HG03432 (cell line): ENCODE results near the gene SHISA9.

Source experiments
- ATAC-seq: cut with Tn5 transposase; IDR thresholded peaks from one replicate; pipeline ENCODE4 v1.9.1; 2021; ENCODE audit warnings: mild to moderate bottlenecking, moderate library complexity; ENCODE audit not compliant: unreplicated experiment

Gene SHISA9

DNA sequence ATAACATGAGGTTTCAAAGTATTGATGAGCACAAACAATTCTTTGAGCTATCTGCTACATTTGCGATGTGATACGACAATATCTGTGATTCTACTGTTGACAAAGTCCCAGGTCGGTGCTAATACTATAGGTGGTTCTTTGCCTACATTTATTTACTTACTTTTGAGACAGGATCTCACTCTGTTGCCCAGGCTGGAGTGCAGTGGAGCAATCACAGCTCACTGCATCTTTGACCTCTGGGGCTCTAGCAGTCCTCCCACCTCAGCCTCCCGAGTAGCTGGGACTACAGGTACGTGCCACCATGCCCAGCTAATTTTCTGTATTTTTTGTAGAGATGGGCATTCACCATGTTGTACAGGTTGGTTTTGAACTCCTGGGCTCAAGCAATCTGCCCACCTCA is 343.4 kb downstream of the SHISA9 start:
- no peak for ATAC-seq

DNA sequence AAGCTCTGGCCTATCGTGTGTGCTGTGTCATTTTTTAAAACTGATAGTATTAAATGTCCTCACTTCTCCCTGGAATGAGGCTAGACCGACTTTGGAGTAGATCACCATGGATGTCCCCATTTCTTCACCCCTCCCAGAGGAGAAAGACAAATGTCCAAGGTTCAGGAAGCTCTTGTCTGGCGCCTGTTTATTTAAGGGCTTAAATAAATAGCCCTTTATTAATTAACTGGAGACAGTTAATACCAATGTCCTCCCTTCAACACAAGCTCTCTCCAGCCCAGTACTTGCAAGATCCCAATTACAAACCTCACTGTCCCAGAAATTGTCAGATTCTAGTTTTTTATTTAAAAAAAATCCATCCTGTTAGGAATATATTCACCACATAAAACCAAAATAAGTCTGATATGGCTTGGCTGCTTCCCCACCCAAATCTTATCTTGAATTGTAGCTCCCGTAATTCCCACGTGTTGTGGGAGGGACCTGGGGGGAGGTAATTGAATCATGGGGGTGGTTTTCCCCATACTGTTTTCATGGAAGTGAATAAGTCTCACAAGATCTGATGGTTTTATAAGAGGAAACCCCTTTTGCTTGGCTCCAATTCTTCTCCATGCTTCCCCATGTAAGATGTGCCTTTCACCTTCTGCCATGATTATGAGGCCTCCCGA is 344.4 kb downstream of the SHISA9 start:
- no peak for ATAC-seq

DNA sequence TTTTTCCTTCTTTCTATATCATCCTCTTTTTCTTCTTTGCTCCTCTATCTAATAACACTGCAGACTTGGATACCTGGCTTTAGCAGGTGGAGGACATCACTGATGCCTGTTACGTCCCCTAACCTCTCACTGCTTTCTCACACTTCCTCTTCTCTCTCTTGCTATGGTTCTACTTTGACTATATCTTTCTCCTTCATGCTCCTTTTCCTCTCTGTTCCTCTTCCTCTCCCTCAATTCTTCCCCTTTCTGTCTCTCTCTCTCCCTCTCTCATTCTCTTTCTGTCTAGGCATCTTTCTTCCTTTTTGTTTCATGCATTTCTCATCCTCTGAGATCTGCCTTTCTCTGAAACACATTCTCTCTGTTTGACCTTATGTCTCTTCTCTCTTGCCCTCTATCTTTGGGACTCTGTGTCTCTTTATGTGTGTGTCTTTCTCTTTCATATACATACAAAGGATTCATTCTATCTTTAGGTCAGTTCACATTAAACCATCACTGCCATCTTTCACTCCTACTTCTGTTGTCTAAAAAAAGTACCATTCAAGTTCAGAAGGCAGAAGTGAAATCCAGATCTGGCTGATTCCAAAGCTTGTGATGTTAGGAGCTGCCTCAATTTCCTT is 353.7 kb downstream of the SHISA9 start:
- ATAC-seq: no peak

DNA sequence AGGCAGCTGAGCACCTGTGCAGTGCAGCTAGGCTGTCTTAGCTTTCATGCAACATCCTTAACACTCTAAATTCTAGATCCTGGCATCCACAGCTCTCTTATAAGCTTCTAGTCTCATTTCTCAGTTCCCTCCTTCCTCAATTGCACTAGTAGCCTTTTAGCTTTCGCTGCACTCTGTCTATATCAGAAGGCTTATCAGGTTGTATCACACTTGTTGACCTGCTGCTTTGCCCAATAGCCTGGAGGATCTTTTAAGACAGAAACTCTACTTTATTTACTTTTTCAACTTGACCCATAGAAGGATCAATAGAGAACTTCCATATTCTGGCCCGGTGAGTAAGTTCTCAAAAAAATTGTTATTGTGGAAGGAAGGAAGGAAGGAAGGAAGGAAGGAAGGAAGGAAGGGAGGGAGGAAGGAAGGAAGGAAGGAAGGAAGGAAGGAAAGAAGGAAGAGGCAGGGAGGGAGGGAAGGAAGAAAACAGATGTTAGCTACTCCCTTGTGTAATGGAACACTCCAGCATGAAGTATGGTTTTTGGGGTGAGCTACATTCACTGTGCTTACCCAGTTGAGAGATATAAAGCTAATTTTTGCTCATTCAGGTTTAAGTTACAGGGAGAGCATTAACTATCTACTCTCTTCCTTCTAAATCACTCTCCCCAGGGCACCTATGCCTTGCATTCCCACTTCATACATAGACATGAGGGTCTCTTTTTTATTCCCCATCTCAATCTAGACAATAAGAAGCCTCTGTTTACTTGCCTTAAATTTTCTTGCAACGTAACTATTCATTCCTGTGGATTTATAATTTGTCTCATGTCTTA is 361.1 kb downstream of the SHISA9 start:
- no peak for ATAC-seq

DNA sequence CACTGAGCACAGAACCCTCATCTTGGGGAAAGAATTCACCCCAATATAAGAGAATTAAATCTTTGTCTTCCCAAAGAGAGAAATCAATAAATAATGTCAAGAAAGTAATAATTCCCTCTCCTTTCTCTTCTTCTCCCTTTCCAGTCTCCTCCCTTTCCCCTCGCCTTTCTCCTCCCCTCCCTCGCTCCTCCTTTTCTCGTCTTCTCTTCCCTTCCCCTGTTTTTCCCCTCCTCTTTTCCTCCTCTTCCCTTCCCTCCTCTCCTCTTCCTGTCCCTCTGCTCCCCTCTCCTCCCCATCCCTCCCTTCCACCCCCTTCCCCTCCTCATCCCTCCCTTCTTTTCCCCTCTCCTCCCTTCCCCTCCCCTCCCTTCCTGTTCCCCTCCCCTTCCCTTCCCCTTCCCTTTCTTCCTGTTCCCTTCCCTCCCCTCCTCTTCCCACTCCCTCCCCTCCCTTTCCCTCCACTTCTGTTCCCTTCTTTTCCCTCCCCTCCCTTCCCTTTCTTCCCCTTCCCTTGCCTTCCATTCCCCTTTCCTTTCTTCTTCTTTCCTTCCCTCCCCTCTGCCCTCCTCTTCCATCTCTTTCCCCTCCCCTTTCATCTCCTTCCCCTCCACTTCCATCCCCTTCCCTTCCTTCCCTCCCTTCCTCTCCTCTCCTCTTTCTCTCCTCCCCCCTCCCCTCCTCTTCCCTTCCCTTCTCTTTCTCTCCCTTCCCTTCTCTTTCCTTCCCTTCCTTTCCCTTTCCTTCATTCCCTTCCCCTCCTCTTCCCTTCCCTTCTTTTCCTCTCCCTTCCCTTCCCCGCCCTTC is 363.6 kb downstream of the SHISA9 start:
- ATAC-seq: no peak

DNA sequence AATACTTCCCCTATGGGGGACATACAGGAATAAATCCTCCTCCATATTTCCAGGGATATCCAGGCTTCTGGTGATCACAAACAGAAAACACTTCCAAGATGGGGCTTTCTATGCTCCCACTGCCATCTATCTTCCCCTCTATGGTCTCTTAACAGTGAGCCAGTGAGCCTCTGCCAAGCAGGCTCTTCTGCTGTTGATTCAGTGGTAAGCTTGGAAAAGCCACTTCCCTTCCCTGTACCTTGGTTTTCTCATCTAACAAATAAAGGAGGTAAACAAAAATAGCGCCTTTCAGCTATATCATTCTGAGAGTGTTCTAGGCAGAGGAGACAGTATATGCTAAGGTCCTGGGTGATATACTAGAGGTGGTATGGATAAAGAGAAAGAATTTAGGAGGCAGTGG is 368.0 kb downstream of the SHISA9 start:
- no peak for ATAC-seq

DNA sequence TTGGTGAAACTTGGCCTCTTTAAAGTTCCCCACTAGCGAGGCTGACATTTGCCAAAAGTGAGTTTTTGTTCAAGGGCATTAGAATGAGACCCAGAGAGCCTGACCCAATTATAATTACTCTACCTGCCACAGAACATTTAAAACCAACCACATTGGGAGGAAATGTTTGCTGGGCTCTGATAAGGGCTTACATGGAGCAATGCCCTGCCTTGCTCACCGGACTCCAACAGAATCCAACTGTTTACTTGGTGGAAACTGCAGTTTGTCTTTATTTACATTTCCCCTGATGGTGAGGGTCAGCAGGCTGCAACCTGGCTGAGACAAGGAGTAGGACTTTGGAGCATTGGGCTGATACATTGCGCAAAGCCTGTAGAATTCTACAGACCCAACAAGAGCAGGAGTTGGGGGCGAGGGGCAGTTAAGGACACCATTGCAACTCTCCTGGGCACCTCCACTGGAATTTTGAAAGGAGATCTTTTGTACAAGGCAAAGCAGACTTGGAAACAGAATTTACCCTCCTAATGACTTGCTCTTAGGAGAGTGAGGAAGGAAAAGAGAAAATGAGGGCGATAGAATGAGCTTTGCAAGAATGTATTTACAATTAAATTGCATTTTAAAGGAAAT is 368.6 kb downstream of the SHISA9 start:
- ATAC-seq: no peak

DNA sequence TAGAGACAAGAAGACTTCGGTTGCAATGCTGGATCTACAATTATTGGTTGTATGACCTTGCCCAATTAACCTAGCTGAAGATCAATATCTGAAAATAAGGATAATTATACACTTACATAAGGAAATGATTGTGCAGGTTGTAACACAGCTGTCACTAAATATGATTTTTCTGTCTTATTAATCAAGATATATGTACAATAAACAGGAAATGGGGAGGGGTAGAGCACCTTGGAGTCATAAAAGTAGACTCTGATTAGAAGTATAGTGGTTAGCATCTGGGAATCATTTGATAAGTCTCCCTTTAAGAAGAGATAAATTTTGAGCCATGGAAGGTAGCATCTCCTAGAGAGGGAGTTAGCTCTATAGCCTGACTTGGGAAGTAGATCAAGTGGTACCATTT is 369.2 kb downstream of the SHISA9 start:
- no peak for ATAC-seq

DNA sequence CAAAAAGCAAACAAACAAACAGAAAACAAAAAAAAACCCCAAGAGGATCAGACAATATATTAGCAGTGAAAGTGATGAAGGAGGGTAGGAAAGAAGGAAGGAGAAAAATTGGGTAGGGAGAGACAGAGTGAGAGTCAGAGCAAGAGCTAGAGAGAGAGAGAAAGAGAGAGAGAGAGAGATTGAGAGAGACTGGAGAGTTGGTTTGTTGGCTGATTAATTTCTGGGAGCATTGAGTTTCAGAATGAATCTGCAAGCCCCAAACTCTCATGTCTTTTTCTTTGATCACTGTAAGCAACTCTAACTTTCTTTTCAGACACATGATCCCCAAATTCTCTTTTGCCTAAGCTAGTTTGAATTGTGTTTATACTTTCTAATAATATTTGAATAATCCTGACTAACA is 388.1 kb downstream of the SHISA9 start:
- ATAC-seq: no peak
